Activated T-cell treated with anti-CD3 and anti-CD28 coated beads, Interleukin-2, amount 50 U/mL, for 4 hours (primary cell): ENCODE measurements around the gene HDAC10. TPM values are rescaled to one million over a fixed set of nuclear protein-coding genes. Genes with fewer than 3 reads are reported as not detected.

Experiments
- ATAC-seq, 2 donors: fragments of 200-7000 bp; cut with Tn5 transposase; one replicate each; pipeline ENCODE4 v1.10.0; 2021
- DNase-seq: peaks from one replicate; pipeline ENCODE4 v3.0.0-alpha.2; 2020
- H3K27me3 Mint-ChIP-seq: one replicate; pipeline ENCODE4 v1.8.0; 2021; ENCODE audit warnings: low read depth, mixed read lengths
- H3K36me3 Mint-ChIP-seq: one replicate; pipeline ENCODE4 v1.8.0; 2022; ENCODE audit warnings: mixed read lengths; ENCODE audit not compliant: insufficient read depth
- H3K4me1 Mint-ChIP-seq: one replicate; pipeline ENCODE4 v1.8.0; 2021; ENCODE audit warnings: low read depth, mixed read lengths
- H3K4me3 Mint-ChIP-seq: one replicate; pipeline ENCODE4 v1.8.0; 2021; ENCODE audit warnings: mild to moderate bottlenecking, moderate library complexity, mixed read lengths
- H3K9me3 Mint-ChIP-seq: one replicate; pipeline ENCODE4 v1.8.0; 2021; ENCODE audit warnings: mixed read lengths
- total RNA-seq, 3 donors: library from RNA; stranded (reverse); gene quantifications; one replicate each; pipeline ENCODE4 v1.2.1, GENCODE V29; 2021

Gene HDAC10
- total RNA-seq, 3 donors from 2014 or later: 45.1 to 50.6 (median 48.2) TPM

DNA sequence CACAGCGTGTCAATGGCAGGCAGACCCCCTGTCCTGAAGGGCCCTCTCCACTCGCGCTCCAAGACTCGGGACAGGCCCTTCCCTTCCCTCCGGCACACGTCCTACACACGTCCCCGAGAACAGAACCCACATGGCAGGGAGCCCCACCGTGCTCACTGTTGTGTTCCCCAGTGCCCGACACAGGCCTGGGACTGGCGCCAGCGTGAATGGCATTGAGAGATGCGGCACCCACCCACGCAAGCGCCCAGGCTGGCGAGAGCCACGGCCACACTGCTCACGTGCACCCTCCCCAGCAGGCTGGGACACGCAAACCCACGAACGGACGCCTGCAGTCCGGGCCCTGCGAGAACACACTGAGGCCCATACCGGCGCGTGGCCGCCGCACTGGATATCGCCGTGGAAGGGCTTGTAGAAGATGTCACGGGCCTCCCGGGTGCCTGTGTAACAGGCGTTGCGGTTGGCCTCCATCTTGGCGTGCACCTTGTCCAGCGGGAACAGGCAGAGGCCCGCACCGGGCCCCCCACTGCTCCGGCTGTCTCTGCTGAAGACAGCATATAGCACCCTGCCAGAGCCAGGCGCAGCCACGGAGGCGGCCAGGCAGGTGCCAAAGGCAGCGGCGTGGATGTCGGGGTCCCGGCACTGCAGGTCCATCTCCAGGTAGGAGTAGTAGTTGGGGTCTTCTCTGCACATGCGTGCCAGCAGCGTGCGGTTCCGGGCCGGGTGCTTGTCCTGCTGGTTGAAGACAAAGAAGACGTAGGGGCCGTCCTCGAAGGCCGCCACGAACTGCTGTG lies 38.3 kb upstream of the HDAC10 start:
- no peak for ATAC-seq
- DNase-seq: no peak
- H3K4me3 Mint-ChIP-seq: no peak overlapping the region
- H3K9me3 Mint-ChIP-seq: no peaks in the 10 kb centered on the region
- peaks cover 19% of the 10 kb centered on the region for H3K27me3 Mint-ChIP-seq
- H3K36me3 Mint-ChIP-seq: no peaks in the 10 kb centered on the region
- peaks cover 5% of the 10 kb centered on the region for H3K4me1 Mint-ChIP-seq

DNA sequence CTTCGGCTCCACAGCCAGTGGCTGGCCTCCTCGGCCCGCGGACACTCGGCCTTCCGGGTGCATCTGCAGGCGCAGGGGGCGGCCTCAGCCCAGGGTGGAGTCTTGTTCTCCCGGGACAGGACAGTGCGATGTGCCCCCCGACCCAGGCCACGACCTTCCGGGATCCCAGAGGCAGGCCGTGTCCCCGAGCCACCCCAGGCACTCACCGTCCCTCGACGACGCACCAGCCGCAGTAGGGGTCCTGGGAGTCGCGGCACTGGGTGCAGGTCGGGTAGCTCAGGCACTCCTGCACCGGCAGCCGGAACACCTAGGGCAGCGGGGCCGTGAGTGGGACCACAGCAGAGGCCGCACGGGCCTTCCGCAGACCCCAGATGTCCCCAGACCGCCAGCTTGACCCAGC lies 36.7 kb upstream of the HDAC10 start:
- Mint-ChIP-seq H3K36me3 (no peaks in the 10 kb centered on the region), H3K9me3 (no peaks in the 10 kb centered on the region), H3K4me3 (no peak overlapping the region), H3K4me1 (peaks cover 3% of the 10 kb centered on the region), H3K27me3 (peaks cover 16% of the 10 kb centered on the region)
- DNase-seq (no peak), ATAC-seq (no peak)

DNA sequence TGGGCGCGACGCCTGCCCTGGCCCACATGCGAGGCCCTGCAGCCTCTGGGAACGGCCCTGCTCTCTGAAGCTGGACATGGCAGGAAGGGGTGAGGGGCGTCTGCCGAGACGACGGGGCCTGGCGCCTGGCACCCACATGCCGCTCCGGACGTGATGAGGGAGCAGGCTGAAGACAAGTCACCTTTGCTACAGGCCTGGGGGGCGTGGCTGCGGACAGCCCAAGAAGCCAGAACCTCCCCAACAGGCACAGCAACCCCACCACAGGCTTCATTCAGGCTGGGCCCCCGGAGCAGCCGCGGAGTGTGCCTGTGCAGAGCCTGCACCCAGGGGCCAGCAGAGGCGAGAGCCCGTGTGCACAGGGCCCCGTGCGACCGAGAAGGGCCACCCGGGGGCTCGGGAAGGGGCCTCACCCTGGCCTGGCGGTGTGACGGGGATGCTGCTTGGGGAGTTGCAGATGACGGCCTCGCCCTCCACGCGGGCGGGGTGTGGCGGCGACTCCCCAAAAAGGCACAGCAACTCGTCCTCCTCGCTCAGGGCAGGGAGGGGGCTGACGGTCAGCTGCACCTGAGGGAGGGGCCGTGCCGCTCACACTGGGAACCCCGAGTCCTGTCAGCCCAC lies 35.7 kb upstream of the HDAC10 start:
- Mint-ChIP-seq H3K4me3 (no peak overlapping the region), H3K9me3 (no peaks in the 10 kb centered on the region), H3K4me1 (no peaks in the 10 kb centered on the region), H3K27me3 (peaks cover 8% of the 10 kb centered on the region), H3K36me3 (no peaks in the 10 kb centered on the region)
- ATAC-seq (no peak), DNase-seq (no peak)

DNA sequence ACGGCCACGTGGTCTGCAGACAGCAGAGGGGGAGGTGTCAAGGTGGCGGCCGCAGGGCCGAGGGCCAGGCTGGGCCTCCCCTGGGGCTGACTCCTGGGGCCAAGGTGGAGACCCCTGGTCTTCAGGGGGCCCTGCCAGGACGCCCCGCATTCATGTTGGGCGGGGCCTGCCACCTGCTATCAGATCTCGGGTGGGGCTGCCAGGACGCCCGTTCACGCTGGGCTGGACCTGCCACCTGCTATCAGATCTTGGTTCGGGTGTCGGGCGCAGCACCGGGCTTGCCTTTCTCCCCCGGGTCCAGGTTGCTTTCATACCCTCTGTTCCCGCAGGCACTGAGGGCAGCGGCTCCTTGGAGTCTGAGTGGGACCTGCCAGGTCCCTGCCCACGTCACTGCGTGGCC lies 35.2 kb upstream of the HDAC10 start:
- no peak for ATAC-seq
- Mint-ChIP-seq H3K36me3 (no peaks in the 10 kb centered on the region), H3K27me3 (peaks cover 2% of the 10 kb centered on the region), H3K4me3 (no peak overlapping the region), H3K4me1 (no peaks in the 10 kb centered on the region), H3K9me3 (no peaks in the 10 kb centered on the region)
- no peak for DNase-seq

DNA sequence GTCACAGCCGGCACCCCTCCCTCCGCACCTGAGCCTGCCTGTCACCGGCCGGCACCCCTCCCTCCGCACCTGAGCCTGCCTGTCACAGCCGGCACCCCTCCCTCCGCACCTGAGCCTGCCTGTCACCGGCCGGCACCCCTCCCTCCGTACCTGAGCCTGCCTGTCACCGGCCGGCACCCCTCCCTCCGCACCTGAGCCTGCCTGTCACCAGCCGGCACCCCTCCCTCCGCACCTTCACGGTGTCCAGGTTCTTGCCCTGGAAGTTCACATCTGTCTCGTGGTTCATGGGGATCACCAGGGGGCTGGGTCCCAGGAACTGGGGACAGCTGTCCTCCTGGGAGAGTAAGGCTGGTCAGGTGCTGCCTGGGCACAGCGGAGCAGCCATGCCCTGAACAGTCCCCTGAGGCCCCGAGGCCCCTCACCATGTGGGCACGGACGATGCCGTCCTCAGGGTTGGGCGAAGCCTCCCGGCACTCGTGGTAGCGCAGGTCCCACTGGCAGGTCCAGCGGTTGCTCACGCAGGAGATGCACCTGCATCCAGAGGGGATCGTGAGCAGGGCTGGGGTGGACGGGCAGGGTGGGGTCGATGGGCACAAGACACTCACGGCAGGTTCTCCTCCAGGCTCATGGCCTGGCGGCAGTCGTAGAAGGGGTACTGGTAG lies 34.6 kb upstream of the HDAC10 start:
- Mint-ChIP-seq H3K4me1 (no peaks in the 10 kb centered on the region), H3K36me3 (no peaks in the 10 kb centered on the region), H3K4me3 (no peak overlapping the region), H3K9me3 (no peaks in the 10 kb centered on the region), H3K27me3 (no peaks in the 10 kb centered on the region)
- DNase-seq (no peak), ATAC-seq (no peak)

DNA sequence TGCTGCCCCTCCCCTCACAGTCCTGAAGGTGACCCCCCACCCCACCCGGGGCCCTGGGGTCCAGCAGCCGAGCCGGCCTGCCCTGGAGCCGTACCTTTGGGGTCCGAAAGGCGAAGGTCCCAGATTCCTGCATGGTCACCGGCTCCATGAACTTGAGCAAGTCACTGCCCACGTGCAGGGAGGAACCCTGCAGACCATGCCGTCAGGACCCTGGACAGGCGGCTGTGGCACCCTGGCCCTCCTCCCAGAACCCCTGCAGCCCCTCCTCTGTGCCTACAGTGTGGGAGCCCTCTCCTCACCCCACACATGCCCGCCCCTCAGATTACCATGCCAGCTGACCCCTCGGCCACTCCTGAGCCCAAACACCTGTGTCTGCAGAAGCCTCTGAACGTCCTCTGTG lies 33.4 kb upstream of the HDAC10 start:
- no peaks in the 10 kb centered on the region for H3K9me3 Mint-ChIP-seq

DNA sequence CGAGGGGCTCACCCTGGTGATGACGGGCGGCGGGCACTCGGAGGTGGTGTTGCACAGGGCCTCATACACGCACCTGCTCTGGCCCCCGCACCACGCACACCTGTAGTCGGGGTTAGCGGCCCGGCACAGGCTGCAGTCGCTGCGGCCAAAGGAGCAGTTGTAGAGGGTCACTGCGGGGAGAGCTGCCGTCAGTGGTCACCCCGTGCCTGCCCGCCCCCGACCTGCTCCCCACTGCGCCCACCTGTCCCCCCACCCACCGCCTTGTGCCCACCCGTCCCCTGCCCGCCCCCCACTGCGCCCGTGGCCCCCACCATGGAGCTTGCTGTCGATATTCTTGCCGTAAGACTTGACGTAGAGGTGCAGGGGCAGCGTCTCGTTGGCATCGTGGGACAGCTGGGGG lies 32.8 kb upstream of the HDAC10 start:
- Mint-ChIP-seq H3K4me1 (no peaks in the 10 kb centered on the region), H3K36me3 (no peaks in the 10 kb centered on the region), H3K27me3 (no peaks in the 10 kb centered on the region), H3K4me3 (no peak overlapping the region), H3K9me3 (no peaks in the 10 kb centered on the region)
- DNase-seq (no peak), ATAC-seq (no peak)

More for the DNA sequence above, 33.4 kb upstream of the HDAC10 start:
- no peak for DNase-seq
- Mint-ChIP-seq H3K36me3 (no peaks in the 10 kb centered on the region), H3K27me3 (no peaks in the 10 kb centered on the region), H3K4me1 (no peaks in the 10 kb centered on the region), H3K4me3 (no peak overlapping the region)
- no peak for ATAC-seq

DNA sequence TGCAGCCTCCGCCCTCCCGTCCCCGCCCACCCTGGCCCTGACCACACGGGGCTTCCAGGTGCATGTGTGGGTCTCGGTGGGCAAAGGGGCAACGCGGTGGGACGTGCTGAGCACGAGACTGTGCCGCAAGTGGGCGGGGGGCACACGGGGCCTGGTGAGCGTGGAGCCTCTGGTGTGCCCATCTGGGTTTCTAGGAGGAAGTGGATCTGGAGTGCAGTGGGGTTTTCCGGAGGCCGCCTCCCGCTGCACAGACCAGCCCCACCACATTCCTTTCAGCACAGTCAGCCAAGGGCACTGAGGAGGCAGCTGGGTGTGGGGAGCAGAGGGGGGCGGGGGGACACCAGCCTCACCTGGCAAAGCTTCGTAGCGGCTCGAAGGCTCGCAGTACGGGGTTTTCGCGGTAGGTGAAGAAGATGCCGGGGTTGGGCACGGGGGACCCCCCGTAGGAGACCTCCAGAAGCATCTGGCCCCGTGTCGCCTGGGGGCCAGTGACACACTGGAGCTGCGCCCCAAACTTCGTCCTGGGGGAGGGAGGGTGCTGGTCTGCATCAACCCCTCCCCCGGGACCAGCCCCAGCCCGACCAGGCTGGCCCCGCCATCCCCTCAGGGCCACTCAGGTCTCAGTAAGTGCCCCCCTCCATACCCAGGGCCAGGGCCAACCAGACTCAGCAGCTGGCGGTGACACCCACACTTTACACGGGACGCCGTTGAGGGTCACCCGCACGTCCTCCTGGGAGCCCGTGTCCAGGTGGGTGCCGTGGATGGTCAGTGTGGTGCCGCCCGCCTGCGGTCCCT lies 31.5 kb upstream of the HDAC10 start:
- DNase-seq: no peak
- no peaks in the 10 kb centered on the region for H3K27me3 Mint-ChIP-seq
- ATAC-seq: no peak

DNA sequence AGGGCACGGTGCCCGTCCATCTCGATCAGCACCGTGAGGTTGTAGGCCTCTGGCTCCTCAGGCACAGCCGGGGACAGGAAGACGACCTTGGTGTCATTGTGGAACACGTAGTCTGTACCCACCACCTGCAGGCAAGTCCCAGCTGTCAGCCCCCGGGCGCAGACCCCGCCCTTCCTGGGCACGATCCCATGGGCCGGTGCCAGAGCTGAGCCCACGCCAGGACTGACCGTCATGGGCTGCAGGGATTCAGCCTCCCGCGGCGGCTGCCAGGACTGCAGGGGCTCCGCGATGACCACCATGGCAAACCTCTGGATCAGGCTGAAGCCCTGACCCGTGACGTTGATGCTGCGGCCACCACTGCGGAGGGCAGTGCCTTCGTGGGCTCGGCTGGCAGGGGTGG lies 30.9 kb upstream of the HDAC10 start:
- H3K9me3 Mint-ChIP-seq: no peaks in the 10 kb centered on the region

More for the DNA sequence above, 31.5 kb upstream of the HDAC10 start:
- Mint-ChIP-seq H3K36me3 (no peaks in the 10 kb centered on the region), H3K4me1 (no peaks in the 10 kb centered on the region), H3K9me3 (no peaks in the 10 kb centered on the region), H3K4me3 (no peak overlapping the region)

DNA sequence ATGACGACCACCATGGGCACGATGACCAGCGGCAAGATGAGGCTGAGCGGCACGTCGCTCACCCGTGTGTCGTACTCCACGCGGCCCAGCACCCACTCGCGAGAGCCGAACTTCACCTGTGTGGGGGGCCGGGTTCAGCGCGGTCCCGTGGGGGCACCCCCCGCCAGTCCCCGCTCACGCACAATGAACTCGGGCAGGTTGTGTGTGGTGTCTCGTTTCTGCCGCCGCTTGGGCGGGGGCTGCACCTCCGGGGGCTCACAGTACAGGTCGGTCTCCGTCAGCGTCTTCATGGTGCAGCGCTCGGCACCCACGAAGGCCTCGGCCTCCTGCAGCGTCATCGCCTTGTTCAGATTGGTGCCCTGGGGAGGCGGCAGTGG lies 30.3 kb upstream of the HDAC10 start:
- no peak for DNase-seq
- H3K9me3 Mint-ChIP-seq: no peaks in the 10 kb centered on the region

More for the DNA sequence above, 30.9 kb upstream of the HDAC10 start:
- ATAC-seq: no peak
- Mint-ChIP-seq H3K36me3 (no peaks in the 10 kb centered on the region), H3K4me1 (no peaks in the 10 kb centered on the region), H3K27me3 (no peaks in the 10 kb centered on the region), H3K4me3 (no peak overlapping the region)
- DNase-seq: no peak

DNA sequence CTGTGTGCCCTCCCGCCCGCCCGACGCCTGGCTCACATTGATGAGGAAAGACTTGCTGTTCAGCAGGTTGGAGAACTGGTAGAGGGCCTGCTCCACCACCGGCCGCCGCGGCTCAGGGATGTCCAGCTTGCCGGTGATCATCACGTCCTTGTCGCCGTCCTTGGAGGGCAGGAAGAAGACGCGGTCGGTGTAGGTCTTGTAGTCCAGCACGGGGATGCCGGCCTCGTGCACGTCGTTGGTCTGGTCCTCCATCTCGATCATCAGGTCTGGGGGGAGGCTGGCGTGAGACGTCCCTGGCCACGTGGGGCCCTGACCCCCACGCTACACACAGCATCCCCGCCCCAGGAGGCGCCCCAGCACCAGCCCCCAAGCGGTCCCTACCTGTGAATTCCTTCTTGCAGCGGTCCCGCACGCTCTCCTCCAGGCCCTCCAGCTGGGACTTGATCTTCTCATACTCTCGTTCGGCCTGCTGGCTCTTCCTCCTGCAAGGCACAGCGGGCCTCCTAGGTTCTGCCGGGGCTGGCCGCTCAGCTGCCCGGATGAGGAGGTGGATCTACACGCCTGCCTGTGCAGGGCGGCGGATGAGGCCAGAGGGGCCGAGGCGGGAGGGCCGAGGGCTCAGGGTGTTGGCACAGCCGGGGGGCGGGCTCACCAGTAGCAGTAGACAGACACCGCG lies 29.8 kb upstream of the HDAC10 start:
- Mint-ChIP-seq H3K4me1 (no peaks in the 10 kb centered on the region), H3K4me3 (no peak overlapping the region), H3K27me3 (no peaks in the 10 kb centered on the region), H3K36me3 (no peaks in the 10 kb centered on the region), H3K9me3 (no peaks in the 10 kb centered on the region)
- ATAC-seq (no peak), DNase-seq (no peak)

More for the DNA sequence above, 30.3 kb upstream of the HDAC10 start:
- no peaks in the 10 kb centered on the region for H3K27me3 Mint-ChIP-seq
- ATAC-seq: no peak
- no peaks in the 10 kb centered on the region for H3K4me1 Mint-ChIP-seq
- H3K36me3 Mint-ChIP-seq: no peaks in the 10 kb centered on the region
- H3K4me3 Mint-ChIP-seq: no peak overlapping the region

DNA sequence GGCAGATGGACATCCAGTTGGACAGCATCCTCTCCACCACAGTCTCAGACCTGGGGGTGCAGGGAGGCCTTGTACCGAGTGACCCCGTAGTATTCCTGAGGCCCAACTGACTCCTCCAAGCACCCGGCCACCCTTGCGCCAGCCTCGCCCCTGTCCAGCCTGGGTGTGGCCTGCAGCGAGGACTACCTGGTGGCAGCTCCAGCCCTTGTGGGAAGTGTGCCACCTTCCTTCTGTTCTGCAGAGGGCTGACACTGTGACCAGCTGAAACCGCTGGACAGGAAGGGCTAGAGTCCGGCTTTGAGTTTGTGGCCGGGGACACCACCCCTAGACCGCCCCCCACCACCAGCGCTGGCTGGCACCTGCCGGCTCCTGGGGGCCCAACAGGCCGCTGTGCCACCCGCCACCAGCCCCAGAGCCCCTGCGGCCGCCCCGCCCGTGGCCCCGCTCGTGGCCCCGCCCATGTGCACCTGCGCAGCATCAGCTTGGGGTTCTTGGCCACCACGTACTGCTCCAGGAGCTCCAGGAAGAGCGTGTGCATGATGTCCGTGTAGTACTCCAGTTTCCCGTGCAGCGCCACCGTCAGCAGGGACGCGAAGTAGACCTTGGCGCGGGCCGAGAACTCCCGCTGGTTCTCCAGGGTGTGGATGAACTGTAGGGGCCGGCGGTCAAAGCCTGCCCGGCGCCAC lies 29.1 kb upstream of the HDAC10 start:
- no peaks in the 10 kb centered on the region for H3K4me1 Mint-ChIP-seq
- DNase-seq: no peak

DNA sequence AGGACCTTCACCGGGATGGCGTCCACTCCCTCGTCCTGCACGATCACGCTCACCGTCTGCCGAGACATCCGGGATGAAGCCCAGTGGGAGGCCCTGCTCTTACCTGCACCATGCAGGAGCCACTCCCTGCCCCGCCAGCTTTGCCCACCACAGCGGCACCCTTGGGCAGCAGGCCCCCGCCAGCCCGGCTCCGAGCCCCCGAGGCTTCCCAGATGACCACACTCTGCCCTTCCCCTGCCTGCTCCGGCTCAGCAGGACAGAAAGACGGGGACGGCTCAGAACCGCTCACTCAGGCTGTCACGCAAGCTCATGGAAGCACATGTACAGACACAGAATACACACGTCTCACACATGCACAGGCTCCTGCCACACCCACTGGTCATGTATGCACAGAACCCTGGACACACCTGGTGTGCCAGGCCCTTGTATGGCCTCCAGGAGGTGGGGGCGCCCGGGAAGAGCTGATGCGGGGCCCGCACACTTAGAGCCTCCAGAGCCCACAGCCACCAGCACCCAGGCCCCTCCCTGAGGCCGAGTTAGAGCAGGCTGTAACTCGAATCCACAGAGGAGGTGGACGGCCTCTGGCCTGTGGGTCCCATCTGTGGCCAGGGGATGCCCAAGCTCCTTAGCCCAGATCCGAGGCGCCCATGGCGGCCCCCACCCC lies 28.0 kb upstream of the HDAC10 start:
- Mint-ChIP-seq H3K9me3 (no peaks in the 10 kb centered on the region), H3K4me3 (no peak overlapping the region), H3K4me1 (no peaks in the 10 kb centered on the region), H3K27me3 (no peaks in the 10 kb centered on the region), H3K36me3 (no peaks in the 10 kb centered on the region)
- DNase-seq (no peak), ATAC-seq (no peak)

More for the DNA sequence above, 29.1 kb upstream of the HDAC10 start:
- no peak for ATAC-seq
- Mint-ChIP-seq H3K36me3 (no peaks in the 10 kb centered on the region), H3K27me3 (no peaks in the 10 kb centered on the region), H3K4me3 (no peak overlapping the region), H3K9me3 (no peaks in the 10 kb centered on the region)
